Naive thymus-derived CD8-positive, alpha-beta T cell (primary cell): Measurements from ENCODE around the gene GKN2. TPM values are rescaled to one million over a fixed set of nuclear protein-coding genes. Genes with fewer than 3 reads are reported as not detected.

Experiments used
- ATAC-seq, 2 donors: fragments of 150-1000 bp; cut with Tn5 transposase in 1 of 2; sonication (Bioruptor Pico), chemical (Tn5 transposase) in 1 of 2; 1 replicate in 1 of 2; 2 replicates in 1 of 2; pipeline ENCODE4 v1.10.0; 2021; ENCODE audit warnings: mild to moderate bottlenecking in 2 of 2, moderate library complexity in 2 of 2
- POLR2A ChIA-PET: fragments of 350-600 bp; sonication (Branson Sonifier 250); formaldehyde crosslinking; loops from one replicate; lab custom pipeline; 2021; ENCODE audit warnings: antibody characterized with exemption; lab: Charles Lee
- DNase-seq, 10 donors: peaks; one replicate each; pipeline versions ENCODE4 v3.0.0 to v3.0.0-alpha.2; 2020 to 2022
- H3K27ac Mint-ChIP-seq, 10 donors: one replicate each; pipeline ENCODE4 v1.8.0; 2020 to 2022; ENCODE audit warnings: mild to moderate bottlenecking in 10 of 10, mixed read lengths in 10 of 10, moderate library complexity in 4 of 10, inconsistent platforms in 1 of 10
- H3K27me3 Mint-ChIP-seq, 5 donors: one replicate each; pipeline ENCODE4 v1.8.0; 2021 to 2022; ENCODE audit warnings: mixed read lengths in 5 of 5
- H3K36me3 Mint-ChIP-seq, 3 donors: one replicate each; pipeline ENCODE4 v1.8.0; 2020 to 2022; ENCODE audit warnings: mixed read lengths in 3 of 3, mild to moderate bottlenecking in 2 of 3, inconsistent platforms in 1 of 3
- H3K4me1 Mint-ChIP-seq, 4 donors: one replicate each; pipeline ENCODE4 v1.8.0; 2021 to 2022; ENCODE audit warnings: mixed read lengths in 4 of 4
- H3K4me3 Mint-ChIP-seq, 10 donors: one replicate each; pipeline ENCODE4 v1.8.0; 2020 to 2022; ENCODE audit warnings: mild to moderate bottlenecking in 10 of 10, mixed read lengths in 10 of 10, moderate library complexity in 6 of 10, inconsistent platforms in 1 of 10
- H3K9me3 Mint-ChIP-seq, 9 donors: one replicate each; pipeline ENCODE4 v1.8.0; 2020 to 2022; ENCODE audit warnings: mixed read lengths in 9 of 9, mild to moderate bottlenecking in 3 of 9, inconsistent platforms in 1 of 9, moderate library complexity in 1 of 9
- polyA plus RNA-seq, 3 donors: library from polyadenylated mRNA; unstranded; fragments of 300-500 nt; fragmentation: Illumina TruSeq; gene quantifications; one replicate each; pipeline ENCODE4 v1.2.3, GENCODE V29; 2021
- total RNA-seq, 8 experiments: library from RNA in 2 of 8; stranded (reverse) in 2 of 8; gene quantifications; one replicate each; pipeline ENCODE4 v1.2.3 and lab custom pipeline; 2021 to 2026

Gene GKN2
- total and polyA plus RNA-seq, 5 experiments from 2014 or later, result not detected

DNA sequence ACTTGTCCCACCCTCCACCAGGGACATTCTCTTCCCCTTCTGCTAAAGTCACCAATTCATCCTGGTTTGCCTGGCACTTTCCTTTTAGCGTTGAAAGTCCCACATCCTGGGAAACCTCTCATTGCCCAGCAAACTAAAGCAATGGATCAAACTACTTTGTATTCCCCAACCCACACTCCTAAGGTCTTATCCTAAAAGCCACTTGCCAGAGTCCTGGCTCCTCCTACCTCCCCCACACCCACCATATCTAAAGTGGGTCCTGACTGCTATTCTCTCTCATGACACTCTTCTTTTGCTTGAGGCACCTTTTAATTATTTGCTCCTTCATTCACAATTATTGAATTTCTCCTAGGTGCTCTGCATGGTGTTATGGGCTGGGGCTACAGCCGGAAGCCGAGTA, 40.6 kb downstream of the GKN2 start:
- H3K9me3 Mint-ChIP-seq, result no peaks in the 10 kb centered on the region
- DNase-seq (no peak), ATAC-seq (no peak)
- H3K36me3 Mint-ChIP-seq, result no peaks in the 10 kb centered on the region
- H3K27ac Mint-ChIP-seq, result no peak overlapping the region
- POLR2A ChIA-PET, result interaction anchor here (0.6 kb wide), 1 partner anchor 348 kb away, joined by 3 read pairs; no protein-coding TSS in a partner anchor
- H3K4me1 Mint-ChIP-seq, result peaks cover 20 to 31% (median 28%) of the 10 kb centered on the region in 4 donors
- no peak overlapping the region for H3K4me3 Mint-ChIP-seq
- no peaks in the 10 kb centered on the region for H3K27me3 Mint-ChIP-seq

DNA sequence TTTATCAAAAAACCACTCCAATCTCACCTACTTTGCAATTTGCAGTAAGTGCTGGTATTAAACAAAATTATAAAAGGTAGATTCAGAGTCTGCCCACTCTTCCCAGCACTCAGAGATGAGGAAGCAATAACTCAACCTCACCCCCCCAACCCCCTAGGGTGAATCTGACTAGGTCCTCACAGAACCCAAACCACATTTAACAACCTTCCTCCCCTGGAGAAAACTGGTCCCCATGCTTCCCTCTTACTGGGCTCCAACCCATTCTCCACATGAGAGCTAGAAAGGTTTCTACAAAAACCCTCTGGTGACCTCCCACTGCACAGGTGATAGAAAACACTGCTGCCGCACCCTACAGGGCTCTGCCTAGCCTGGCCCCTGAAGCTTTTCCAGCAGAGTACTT, 41.0 kb downstream of the GKN2 start:
- no peak for DNase-seq

DNA sequence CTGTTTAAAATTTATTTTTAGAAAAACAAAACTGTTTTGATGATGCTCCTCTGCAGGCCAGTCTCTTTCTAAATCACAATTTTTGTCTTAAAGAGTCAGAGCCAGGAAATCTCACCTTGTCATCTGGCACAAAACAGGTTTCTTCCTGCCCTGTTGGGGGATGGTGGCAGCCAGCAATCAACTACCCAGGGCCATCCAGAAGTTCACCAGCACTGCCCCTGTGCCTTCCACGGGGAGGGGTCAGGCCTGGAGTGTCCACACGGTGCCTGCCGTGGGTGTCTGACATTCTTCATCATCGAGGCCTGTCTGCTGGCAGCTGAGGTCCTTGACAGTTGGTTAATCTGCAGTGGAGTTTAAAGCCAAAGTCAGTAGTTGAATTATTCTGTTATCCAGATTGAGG, 41.4 kb downstream of the GKN2 start:
- no peak for ATAC-seq
- no peaks in the 10 kb centered on the region for H3K27me3 Mint-ChIP-seq
- H3K27ac Mint-ChIP-seq, result no peak overlapping the region
- DNase-seq, result no peak
- H3K4me3 Mint-ChIP-seq, result no peak overlapping the region
- no peaks in the 10 kb centered on the region for H3K9me3 Mint-ChIP-seq
- POLR2A ChIA-PET, result interaction anchor here (0.6 kb wide), 1 partner anchor 347 kb away, joined by 3 read pairs; no protein-coding TSS in a partner anchor
- no peaks in the 10 kb centered on the region for H3K36me3 Mint-ChIP-seq
- H3K4me1 Mint-ChIP-seq, result peaks cover 20 to 37% (median 29%) of the 10 kb centered on the region in 4 donors

More for the DNA sequence above, 41.0 kb downstream of the GKN2 start:
- POLR2A ChIA-PET, result interaction anchor here (0.6 kb wide), 1 partner anchor 347 kb away, joined by 3 read pairs; no protein-coding TSS in a partner anchor
- H3K36me3 Mint-ChIP-seq, result no peaks in the 10 kb centered on the region
- H3K27me3 Mint-ChIP-seq, result no peaks in the 10 kb centered on the region
- no peaks in the 10 kb centered on the region for H3K9me3 Mint-ChIP-seq
- peaks cover 20 to 33% (median 29%) of the 10 kb centered on the region in 4 donors for H3K4me1 Mint-ChIP-seq
- ATAC-seq, result no peak
- H3K4me3 Mint-ChIP-seq, result no peak overlapping the region
- no peak overlapping the region for H3K27ac Mint-ChIP-seq

- ATAC-seq, result peak in 1 of 2 donors; percentile 23
- H3K9me3 Mint-ChIP-seq, result no peaks in the 10 kb centered on the region
- DNase-seq, result peak; percentile 35 to 83 (median 61)
- H3K4me1 Mint-ChIP-seq, result peaks cover 20 to 37% (median 29%) of the 10 kb centered on the region in 4 donors
- peak overlapping the region in 6 of 10 donors; percentile 13 to 85 (median 42) for H3K27ac Mint-ChIP-seq
- no peaks in the 10 kb centered on the region for H3K36me3 Mint-ChIP-seq
- no peaks in the 10 kb centered on the region for H3K27me3 Mint-ChIP-seq
- POLR2A ChIA-PET, result interaction anchor here (1.0 kb wide), 1 partner anchor 158 kb away, joined by 3 read pairs; no protein-coding TSS in a partner anchor
- peak overlapping the region in 1 of 10 donors; percentile 25 for H3K4me3 Mint-ChIP-seq
Observed at GRCh38 chr2:68909793-68910674, 42.7 kb downstream of the GKN2 start.

GRCh38 chr2:68908392-68908970, 44.2 kb downstream of the GKN2 start:
- ATAC-seq (peak; percentile 97 to 98), DNase-seq (peak; percentile 41 to 88 (median 71))
- Mint-ChIP-seq H3K36me3 (no peaks in the 10 kb centered on the region), H3K9me3 (no peaks in the 10 kb centered on the region), H3K27ac (peak overlapping the region; percentile 1 to 92 (median 71)), H3K4me1 (peaks cover 20 to 37% (median 29%) of the 10 kb centered on the region in 4 donors), H3K4me3 (peak overlapping the region; percentile 17 to 66 (median 51)), H3K27me3 (no peaks in the 10 kb centered on the region)
- POLR2A ChIA-PET, result interaction anchor here (0.6 to 2.2 kb wide), 19 partner anchors 10 to 441 kb away, joined by 3 to 21 read pairs (median 4); partner anchors contain the start of genes APLF, ARHGAP25 and FBXO48

DNA sequence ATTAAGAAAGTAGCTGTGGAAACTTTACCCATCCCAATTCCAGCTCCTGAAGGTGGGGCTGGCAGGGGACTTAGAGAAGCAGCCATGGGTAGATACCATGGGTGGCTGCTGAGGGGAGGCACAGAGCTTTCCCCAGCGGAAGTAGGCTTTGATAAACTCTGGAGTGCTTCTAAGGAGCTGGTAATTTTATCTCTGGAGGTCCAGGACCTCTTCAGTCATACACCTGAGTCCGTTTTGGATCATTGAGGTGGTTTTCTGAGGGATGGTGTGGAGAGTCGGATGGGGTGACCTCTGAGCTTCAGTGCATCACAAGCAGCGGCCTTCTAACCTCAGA, 44.8 kb downstream of the GKN2 start:
- Mint-ChIP-seq H3K4me3 (peak overlapping the region; percentile 21 to 66 (median 38)), H3K27ac (peak overlapping the region; percentile 22 to 92 (median 84)), H3K27me3 (no peaks in the 10 kb centered on the region), H3K9me3 (no peaks in the 10 kb centered on the region), H3K36me3 (no peaks in the 10 kb centered on the region), H3K4me1 (peaks cover 20 to 37% (median 29%) of the 10 kb centered on the region in 4 donors)
- DNase-seq (no peak), ATAC-seq (no peak)
- POLR2A ChIA-PET, result interaction anchor here (0.6 to 2.2 kb wide), 18 partner anchors 10 to 440 kb away, joined by 3 to 21 read pairs (median 4); partner anchors contain the start of genes APLF, ARHGAP25 and FBXO48

DNA sequence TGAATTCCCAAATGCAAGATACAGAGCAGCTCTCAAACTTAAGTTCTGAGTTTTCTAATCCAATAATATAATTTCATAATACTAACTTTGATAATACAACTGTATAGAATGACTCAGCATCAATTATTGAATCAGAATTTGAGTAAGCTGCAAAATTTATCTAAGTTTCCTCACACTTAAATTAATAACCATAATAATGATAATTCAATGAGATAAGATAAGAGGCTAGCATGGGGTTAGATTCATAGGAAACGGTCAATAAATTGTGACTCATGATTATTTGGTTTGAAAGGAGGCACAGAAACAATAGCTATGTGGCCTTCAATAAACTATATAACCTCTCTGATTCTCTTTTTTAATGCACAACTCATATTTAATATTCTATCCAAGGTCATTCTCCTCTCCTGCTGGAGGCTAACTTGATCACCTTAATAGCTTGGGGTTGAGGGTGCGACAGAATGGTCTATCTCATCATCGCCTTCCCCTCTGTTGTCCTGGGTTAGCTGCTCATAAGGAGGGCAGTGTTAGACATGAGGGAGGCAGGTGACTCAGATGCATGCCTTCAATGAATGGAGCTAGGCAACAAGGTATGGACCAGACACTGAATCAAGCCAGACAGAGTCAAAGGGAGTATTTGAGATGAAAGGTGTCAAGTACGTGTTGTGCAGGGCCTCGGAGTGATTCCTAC, 45.3 kb downstream of the GKN2 start:
- Mint-ChIP-seq H3K36me3 (peaks cover 0 to under 1% (median 0%) of the 10 kb centered on the region in 3 donors), H3K4me1 (peaks cover 20 to 37% (median 29%) of the 10 kb centered on the region in 4 donors), H3K27ac (peak overlapping the region; percentile 5 to 92 (median 84)), H3K9me3 (peaks cover 0 to 3% (median 0%) of the 10 kb centered on the region in 9 donors), H3K4me3 (peak overlapping the region in 5 of 10 donors; percentile 26 to 65 (median 55)), H3K27me3 (no peaks in the 10 kb centered on the region)
- DNase-seq, result no peak
- POLR2A ChIA-PET, result interaction anchor here (0.8 to 2.2 kb wide), 12 partner anchors 11 to 440 kb away, joined by 3 to 21 read pairs (median 5); partner anchors contain the start of genes APLF, ARHGAP25 and FBXO48
- no peak for ATAC-seq

- POLR2A ChIA-PET, result interaction anchor here (2.2 kb wide), 1 partner anchor 140 kb away, joined by 21 read pairs; no protein-coding TSS in a partner anchor
Observed at GRCh38 chr2:68906716-68907115, 46.0 kb downstream of the GKN2 start.

DNA sequence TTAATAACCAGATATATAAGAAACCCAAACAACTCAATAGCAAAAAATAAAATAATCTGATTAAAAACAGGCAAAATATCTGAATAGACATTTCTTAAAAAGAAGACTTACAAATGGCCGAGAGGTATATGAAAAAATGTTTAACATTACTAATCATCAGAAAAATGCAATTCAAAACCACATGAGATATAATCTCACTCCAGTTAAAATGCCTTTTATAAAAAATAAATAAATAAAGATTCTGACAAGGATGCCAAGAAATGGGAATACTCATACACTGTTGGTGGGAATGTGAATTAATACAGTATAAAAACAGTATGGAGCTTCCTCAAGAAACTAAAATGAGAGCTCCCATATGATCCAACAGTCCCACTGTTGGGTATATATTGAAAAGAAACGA, 47.6 kb downstream of the GKN2 start:
- peaks cover 0 to 16% (median 7%) of the 10 kb centered on the region in 9 donors for H3K9me3 Mint-ChIP-seq
- H3K4me1 Mint-ChIP-seq, result peaks cover 20 to 34% (median 28%) of the 10 kb centered on the region in 4 donors
- DNase-seq (no peak), ATAC-seq (no peak)
- no peak overlapping the region for H3K4me3 Mint-ChIP-seq
- peaks cover 0 to 7% (median 4%) of the 10 kb centered on the region in 3 donors for H3K36me3 Mint-ChIP-seq
- H3K27me3 Mint-ChIP-seq, result no peaks in the 10 kb centered on the region
- no peak overlapping the region for H3K27ac Mint-ChIP-seq
- POLR2A ChIA-PET, result no interaction called here

More at GRCh38 chr2:68906716-68907115, 46.0 kb downstream of the GKN2 start:
- DNase-seq, result no peak
- Mint-ChIP-seq H3K27me3 (no peaks in the 10 kb centered on the region), H3K4me1 (peaks cover 20 to 37% (median 29%) of the 10 kb centered on the region in 4 donors), H3K4me3 (no peak overlapping the region), H3K36me3 (peaks cover 0 to 4% (median under 1%) of the 10 kb centered on the region in 3 donors), H3K9me3 (peaks cover 0 to 9% (median under 1%) of the 10 kb centered on the region in 9 donors), H3K27ac (no peak overlapping the region)
- no peak for ATAC-seq

DNA sequence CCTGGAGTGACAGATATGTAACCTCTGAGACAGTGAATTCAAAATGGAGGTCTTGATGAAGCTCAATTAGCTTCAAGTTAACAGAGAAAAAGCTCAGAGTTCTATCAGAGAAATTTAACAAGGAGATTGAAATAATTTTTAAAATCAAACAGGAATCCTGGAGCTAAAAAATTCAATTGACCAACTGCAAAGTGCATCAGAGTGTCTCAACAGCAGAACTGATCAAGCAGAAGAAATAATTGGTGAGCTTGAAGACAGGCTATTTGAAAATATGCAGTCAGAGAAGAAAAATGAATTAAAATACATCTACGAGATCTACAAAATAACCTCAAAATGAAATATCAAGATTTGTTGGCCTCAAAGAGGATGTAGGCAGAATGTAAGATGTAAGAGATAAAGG, 51.1 kb downstream of the GKN2 start:
- Mint-ChIP-seq H3K9me3 (peaks cover 0 to 20% (median 7%) of the 10 kb centered on the region in 9 donors), H3K27me3 (peaks cover 0 to 10% (median 0%) of the 10 kb centered on the region in 5 donors), H3K27ac (no peak overlapping the region), H3K36me3 (peaks cover 0 to 7% (median 4%) of the 10 kb centered on the region in 3 donors), H3K4me1 (peaks cover 0 to 3% (median 0%) of the 10 kb centered on the region in 4 donors), H3K4me3 (no peak overlapping the region)
- POLR2A ChIA-PET, result interaction anchor here (0.7 kb wide), 1 partner anchor 215 kb away, joined by 3 read pairs; no protein-coding TSS in a partner anchor
- no peak for DNase-seq
- ATAC-seq, result no peak

DNA sequence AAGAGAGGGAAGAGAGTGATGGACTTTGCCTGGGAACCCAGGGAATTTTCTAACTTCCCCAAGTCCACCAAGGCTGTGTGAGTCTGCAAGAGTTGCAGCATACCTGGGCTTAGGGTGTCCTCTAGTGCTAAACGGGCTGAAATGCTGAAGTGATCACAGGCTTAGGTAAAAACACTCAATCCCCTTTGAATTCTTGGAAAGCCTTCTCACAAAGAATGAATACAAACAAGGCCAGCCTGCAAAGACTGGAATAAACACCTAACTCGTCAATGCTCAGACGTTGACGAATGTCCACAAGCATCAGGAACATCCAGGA, 51.5 kb downstream of the GKN2 start:
- ATAC-seq (no peak), DNase-seq (no peak)

More for the DNA sequence above, 51.5 kb downstream of the GKN2 start:
- peaks cover 0 to 7% (median 4%) of the 10 kb centered on the region in 3 donors for H3K36me3 Mint-ChIP-seq
- peaks cover 0 to 10% (median 2%) of the 10 kb centered on the region in 5 donors for H3K27me3 Mint-ChIP-seq
- H3K4me3 Mint-ChIP-seq, result no peak overlapping the region
- POLR2A ChIA-PET, result no interaction called here
- H3K4me1 Mint-ChIP-seq, result no peaks in the 10 kb centered on the region
- no peak overlapping the region for H3K27ac Mint-ChIP-seq
- peaks cover 0 to 20% (median 7%) of the 10 kb centered on the region in 9 donors for H3K9me3 Mint-ChIP-seq
